Endothelial cell of umbilical vein (primary cell): ENCODE results near the gene ZNF213. TPM values are rescaled to one million over a fixed set of nuclear protein-coding genes. Genes with fewer than 3 reads are reported as not detected.

Experiments used
- BruUV-seq: library from RNA; stranded (reverse); fragments of 400-500 nt; replicated peaks from 2 replicates; lab custom pipeline; 2021; lab: Mats Ljungman, UMichigan
- CTCF ChIA-PET: fragments of 300-600, 350-600 bp; sonication (Branson Sonifier 250); formaldehyde crosslinking; loops from one replicate; lab custom pipeline; 2021; ENCODE audit warnings: antibody characterized with exemption, inconsistent platforms; lab: Charles Lee
- POLR2A ChIA-PET: fragments of 300-600, 350-600 bp; sonication (Branson Sonifier 250); formaldehyde crosslinking; loops from one replicate; lab custom pipeline; 2021; ENCODE audit warnings: antibody characterized with exemption, inconsistent platforms; lab: Charles Lee
- DNase-seq: peaks from one replicate; pipeline ENCODE4 v3.0.0-alpha.2; 2011; ENCODE audit warnings: low read depth, low spot score
- FAIRE-seq: peaks from 2 replicates; lab custom pipeline; 2011; peaks lifted over from hg19 to GRCh38; lab: Jason Lieb, UNC
- H2AFZ ChIP-seq: 2 replicates; pipeline ENCODE4 v1.6.0; 2012; ENCODE audit warnings: low read depth, low read length, control low read depth, inconsistent platforms
- H3K27ac ChIP-seq: 2 replicates; pipeline ENCODE4 v1.5.1; 2011; ENCODE audit warnings: low read depth, mild to moderate bottlenecking, control low read depth, low read length, moderate library complexity; ENCODE audit not compliant: insufficient read depth
- H3K27me3 ChIP-seq, 2 experiments: 2 replicates each; pipeline versions ENCODE4 v1.6.0 to v1.6.1; 2011; ENCODE audit warnings: low read length in 2 of 2, mixed read lengths in 1 of 2; ENCODE audit not compliant: control insufficient read depth in 2 of 2, insufficient read depth in 2 of 2
- H3K36me3 ChIP-seq, 2 experiments: 2 replicates in 1 of 2; 3 replicates in 1 of 2; pipeline ENCODE4 v1.5.1; 2011; ENCODE audit warnings: low read length in 2 of 2, mild to moderate bottlenecking in 1 of 2, moderate library complexity in 1 of 2; ENCODE audit not compliant: control insufficient read depth in 2 of 2, insufficient read depth in 2 of 2; ENCODE audit errors: extremely low read depth in 1 of 2
- H3K4me1 ChIP-seq: 3 replicates; pipeline ENCODE4 v1.5.1; 2011; ENCODE audit warnings: mild to moderate bottlenecking, low read length; ENCODE audit not compliant: control insufficient read depth, insufficient read depth; ENCODE audit errors: extremely low read depth
- H3K4me2 ChIP-seq: 2 replicates; pipeline ENCODE4 v1.6.1; 2011; ENCODE audit warnings: low read length, control low read depth, mixed read lengths; ENCODE audit not compliant: insufficient read depth
- H3K4me3 ChIP-seq, 3 experiments: fragments of 200-600 bp in 1 of 3; sonication (generic), shearing (Covaris generic) in 1 of 3; replicated peaks in 1 of 3; 2 replicates each; pipeline ENCODE4 v1.5.1; 2011 to 2016; ENCODE audit warnings: control low read depth in 3 of 3, low read length in 3 of 3, mild to moderate bottlenecking in 2 of 3, inconsistent platforms in 1 of 3, low read depth in 1 of 3, moderate library complexity in 1 of 3; ENCODE audit not compliant: insufficient read depth in 1 of 3
- H3K79me2 ChIP-seq: 2 replicates; pipeline ENCODE4 v1.6.0; 2012; ENCODE audit warnings: low read length, inconsistent platforms; ENCODE audit not compliant: control insufficient read depth, insufficient read depth
- H3K9ac ChIP-seq: replicated peaks from 2 replicates; pipeline ENCODE3; 2011; ENCODE audit warnings: low read length, control low read depth; ENCODE audit not compliant: insufficient read depth; ENCODE audit errors: extremely low read depth
- H3K9me1 ChIP-seq: replicated peaks from 3 replicates; pipeline ENCODE4 v1.6.0; 2011; ENCODE audit warnings: mild to moderate bottlenecking, low read length; ENCODE audit not compliant: control insufficient read depth, insufficient read depth; ENCODE audit errors: extremely low read depth
- H3K9me3 ChIP-seq: replicated peaks from 2 replicates; pipeline ENCODE4 v1.5.1; 2012; ENCODE audit warnings: low read length, inconsistent platforms; ENCODE audit not compliant: control insufficient read depth, insufficient read depth
- H4K20me1 ChIP-seq: replicated peaks from 2 replicates; pipeline ENCODE3; 2011; ENCODE audit warnings: mild to moderate bottlenecking, low read length; ENCODE audit not compliant: control insufficient read depth, insufficient read depth; ENCODE audit errors: extremely low read depth
- EZH2 ChIP-seq: IDR thresholded peaks from 2 replicates; pipeline ENCODE4 v1.6.1; 2012; ENCODE audit warnings: borderline replicate concordance, low read depth, mild to moderate bottlenecking, moderate library complexity, low read length, inconsistent platforms; ENCODE audit not compliant: severe bottlenecking
- FOS ChIP-seq: IDR thresholded peaks from 2 replicates; pipeline ENCODE4 v1.6.1; 2011; ENCODE audit warnings: mild to moderate bottlenecking, low read length, moderate library complexity, borderline replicate concordance; ENCODE audit not compliant: insufficient read depth
- JUN ChIP-seq: IDR thresholded peaks from 2 replicates; pipeline ENCODE4 v1.6.1; 2011; ENCODE audit warnings: borderline replicate concordance, low read depth; ENCODE audit not compliant: insufficient read length, insufficient read depth
- MYC ChIP-seq: IDR thresholded peaks from one replicate; pipeline ENCODE4 v1.6.1; 2011; ENCODE audit warnings: mild to moderate bottlenecking, low read depth, low read length
- POLR2AphosphoS5 ChIP-seq: IDR thresholded peaks from 2 replicates; pipeline ENCODE4 v1.6.1; 2012; ENCODE audit warnings: low read depth, mild to moderate bottlenecking, control low read depth, low read length, moderate library complexity; ENCODE audit not compliant: insufficient read depth
- dilution Hi-C: fragments of 300-500 bp; cut with MboI; formaldehyde crosslinking; loops from one replicate; pipeline ENCODE4 v1.15.0; 2019; ENCODE audit warnings: low sequenced_read_pairs; ENCODE audit not compliant: extremely low pct_ligation_motif_present
- intact Hi-C: fragments of 100-400 bp; cut with micrococcal nuclease; formaldehyde crosslinking; loops from one replicate; pipeline ENCODE4 v1.10.0; 2022
- polyA plus RNA-seq, 4 experiments: library from polyadenylated mRNA; depleted of rRNA in 3 of 4; stranded (reverse) in 3 of 4; unstranded in 1 of 4; fragments of >200 nt; gene quantifications; 2 replicates each; pipeline versions ENCODE4 v1.2.1 to v1.2.3, GENCODE V29; 2011 to 2012; ENCODE audit warnings: missing spikeins in 1 of 4
- total RNA-seq: library from RNA; stranded (reverse); gene quantifications from 2 replicates; pipeline ENCODE4 v1.2.3, GENCODE V29; 2021
- TF ChIP-seq, protein P1 (sequence below): IDR thresholded peaks from 2 replicates; pipeline ENCODE4 v1.6.1; 2011; ENCODE audit not compliant: insufficient read depth, insufficient read length

The ZNF213 gene
- total and polyA plus RNA-seq, 2 donors (not counting 3 experiments of a cell fraction or from before 2014, with no cell fraction given), result 2.0 to 9.8 TPM

DNA sequence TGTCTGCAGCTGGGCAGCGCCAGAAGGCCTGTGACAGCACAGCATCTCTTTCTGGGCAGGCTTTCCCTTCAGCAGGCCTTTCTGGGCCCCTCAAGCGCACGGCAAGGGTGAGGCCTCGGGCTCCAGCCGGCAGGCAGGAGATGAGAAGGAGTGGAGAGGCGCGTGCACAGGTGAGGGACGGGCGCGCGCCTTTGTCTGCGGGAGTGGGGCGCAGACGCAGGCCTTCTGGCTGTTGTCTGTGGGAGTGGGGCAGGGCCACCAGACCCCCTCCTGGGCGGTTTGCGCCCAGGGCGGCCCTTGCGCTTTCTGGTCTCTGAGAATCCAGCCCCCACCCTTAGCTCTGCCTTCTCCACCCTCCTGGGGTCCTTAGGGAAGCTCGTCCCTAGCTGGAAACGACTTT lies 16.0 kb upstream of the ZNF213 start:
- CTCF ChIA-PET, result interaction anchor here (0.9 to 4.9 kb wide), 5 partner anchors 11 to 87 kb away, joined by 3 to 26 read pairs (median 13); no protein-coding TSS in a partner anchor

DNA sequence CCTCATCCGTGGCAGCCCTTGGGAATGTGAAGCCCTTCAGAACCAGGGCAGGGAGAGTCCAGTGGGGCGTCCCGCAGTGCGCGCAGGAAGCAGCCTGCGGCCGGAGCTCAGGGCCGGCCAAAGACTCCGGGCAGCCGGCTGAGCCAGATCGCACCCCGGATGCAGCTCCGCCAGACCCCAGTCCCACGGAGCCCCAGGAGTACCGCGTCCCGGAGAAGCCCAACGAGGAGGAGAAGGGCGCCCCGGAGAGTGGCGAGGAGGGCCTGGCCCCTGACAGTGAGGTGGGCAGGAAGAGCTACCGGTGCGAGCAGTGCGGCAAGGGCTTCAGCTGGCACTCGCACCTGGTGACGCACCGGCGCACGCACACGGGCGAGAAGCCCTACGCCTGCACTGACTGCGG lies 15.5 kb upstream of the ZNF213 start:
- FAIRE-seq, result no peak
- CTCF ChIA-PET, result interaction anchor here (0.9 to 4.9 kb wide), 5 partner anchors 10 to 88 kb away, joined by 3 to 26 read pairs (median 13); no protein-coding TSS in a partner anchor

More for the DNA sequence above, 16.0 kb upstream of the ZNF213 start:
- Histone ChIP-seq H2AFZ (no peak overlapping the region), H3K9ac (no peak overlapping the region), H3K36me3 (peaks cover 4 to 28% of the 10 kb centered on the region in 2 experiments), H3K4me2 (no peak overlapping the region), H3K4me1 (peaks cover 4% of the 10 kb centered on the region), H3K9me1 (no peaks in the 10 kb centered on the region), H3K27me3 (no peaks in the 10 kb centered on the region), H3K79me2 (peaks cover 2% of the 10 kb centered on the region), H3K9me3 (no peaks in the 10 kb centered on the region), H3K27ac (no peak overlapping the region), H4K20me1 (no peaks in the 10 kb centered on the region), H3K4me3 (no peak overlapping the region)
- TF ChIP-seq JUN (no peak), FOS (no peak), POLR2AphosphoS5 (no peak)
- dilution Hi-C loops, result no loop called here
- DNase-seq (no peak), FAIRE-seq (no peak)
- POLR2A ChIA-PET, result interaction anchor here (0.8 kb wide), 1 partner anchor 16 kb away, joined by 3 read pairs; no protein-coding TSS in a partner anchor
- BruUV-seq, result no TSS peak
- intact Hi-C loops, result no loop called here

More for the DNA sequence above, 15.5 kb upstream of the ZNF213 start:
- no peak overlapping the region for H3K9ac ChIP-seq
- no peaks in the 10 kb centered on the region for H3K27me3 ChIP-seq
- no TSS peak for BruUV-seq
- no peak for DNase-seq
- no peak overlapping the region for H3K27ac ChIP-seq
- intact Hi-C loops, result no loop called here
- no peak overlapping the region for H3K4me3 ChIP-seq
- no peaks in the 10 kb centered on the region for H3K9me3 ChIP-seq
- peaks cover 4 to 28% of the 10 kb centered on the region in 2 experiments for H3K36me3 ChIP-seq
- H3K9me1 ChIP-seq, result no peaks in the 10 kb centered on the region
- dilution Hi-C loops, result no loop called here
- H2AFZ ChIP-seq, result no peak overlapping the region
- H3K4me2 ChIP-seq, result no peak overlapping the region
- TF ChIP-seq MYC (no peak), EZH2 (no peak), JUN (no peak)
- TF ChIP-seq, protein P1, sequence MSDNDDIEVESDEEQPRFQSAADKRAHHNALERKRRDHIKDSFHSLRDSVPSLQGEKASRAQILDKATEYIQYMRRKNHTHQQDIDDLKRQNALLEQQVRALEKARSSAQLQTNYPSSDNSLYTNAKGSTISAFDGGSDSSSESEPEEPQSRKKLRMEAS, result no peak
- H3K4me1 ChIP-seq, result peaks cover 4% of the 10 kb centered on the region
- H3K79me2 ChIP-seq, result no peaks in the 10 kb centered on the region
- POLR2A ChIA-PET, result interaction anchor here (0.8 kb wide), 1 partner anchor 17 kb away, joined by 3 read pairs; no protein-coding TSS in a partner anchor
- no peaks in the 10 kb centered on the region for H4K20me1 ChIP-seq
